Heart left ventricle (tissue), 16 donors: Measurements from ENCODE around the gene EPHA1. TPM values are rescaled to one million over a fixed set of nuclear protein-coding genes. Genes with fewer than 3 reads are reported as not detected.

Experiments
- ATAC-seq, 4 donors: fragments of 200-7000 bp; cut with Tn5 transposase; one replicate each; pipeline ENCODE4 v1.9.1; 2020 to 2022; ENCODE audit warnings: moderate library complexity in 4 of 4, mild to moderate bottlenecking in 3 of 4, moderate number of reproducible peaks in 1 of 4
- DNase-seq, 5 donors: peaks; one replicate each; pipeline ENCODE4 v3.0.0-alpha.2; 2020
- H3K27ac ChIP-seq, 12 donors: fragments of 200-600 bp; sonication (generic) in 4 of 12; one replicate each; pipeline versions ENCODE4 v1.5.0 to v1.8.0; 2016 to 2022; ENCODE audit warnings: mild to moderate bottlenecking in 2 of 12
- H3K27me3 ChIP-seq, 9 donors: fragments of 200-600 bp; sonication (generic) in 2 of 9; one replicate each; pipeline versions ENCODE4 v1.5.1 to v1.8.0; 2016 to 2022; ENCODE audit warnings: mild to moderate bottlenecking in 3 of 9
- H3K36me3 ChIP-seq, 9 donors: fragments of 200-600 bp; sonication (generic) in 2 of 9; one replicate each; pipeline versions ENCODE4 v1.5.0 to v1.8.0; 2018 to 2022; ENCODE audit warnings: mild to moderate bottlenecking in 2 of 9
- H3K4me1 ChIP-seq, 12 donors: fragments of 200-600 bp; sonication (generic) in 4 of 12; one replicate each; pipeline versions ENCODE4 v1.5.0 to v1.8.0; 2016 to 2022; ENCODE audit warnings: mild to moderate bottlenecking in 3 of 12
- H3K4me3 ChIP-seq, 12 donors: fragments of 200-600 bp; sonication (generic) in 4 of 12; one replicate each; pipeline versions ENCODE4 v1.5.0 to v1.8.0; 2017 to 2022; ENCODE audit warnings: mild to moderate bottlenecking in 9 of 12, moderate library complexity in 4 of 12
- H3K9me3 ChIP-seq, 12 donors: fragments of 200-600 bp; sonication (generic) in 4 of 12; one replicate each; pipeline versions ENCODE4 v1.5.0 to v1.8.0; 2016 to 2022; ENCODE audit warnings: mild to moderate bottlenecking in 1 of 12
- POLR2A ChIP-seq, 2 donors: fragments of 450-650 bp; IDR thresholded peaks; one replicate each; pipeline ENCODE4 v1.6.1; 2017; ENCODE audit warnings: antibody characterized with exemption in 2 of 2, mild to moderate bottlenecking in 2 of 2, moderate library complexity in 2 of 2
- WGBS, 4 donors: extraction: QIAGEN DNeasy Blood & Tissue Kit in 2 of 4; methylation state at CpG; one replicate each; pipeline versions ENCODE4 v1.1.5 to v1.1.7; 2013 to 2018; 5-methylcytosine and 5-hydroxymethylcytosine counted together
- intact Hi-C, 10 donors: fragments of 100-400 bp; cut with DNase I; formaldehyde crosslinking; loops; one replicate each; pipeline versions ENCODE4 v1.11.1 to v1.14.2; 2022
- polyA plus RNA-seq, 2 donors: library from polyadenylated mRNA; stranded (reverse); fragments of 200-250 nt; gene quantifications; one replicate each; pipeline ENCODE4 v1.2.3, GENCODE V29; 2013
- total RNA-seq, 9 donors: library from RNA; depleted of rRNA in 2 of 9; stranded (reverse); fragments of >200 nt in 2 of 9; fragmentation: NEBNext Ultra II Directional in 3 of 9; extraction: Animal tissue kit (Norgen Biotek cat#: 25700) in 3 of 9; gene quantifications; one replicate each; pipeline versions ENCODE4 v1.1.0 to v1.2.4, GENCODE V29; 2016 to 2023
- TF ChIP-seq, protein P1 (sequence below), 12 donors: fragments of 200-600 bp; sonication (generic) in 4 of 12; IDR thresholded peaks; one replicate each; pipeline versions ENCODE4 v1.5.0 to v1.8.0; 2018 to 2022; ENCODE audit warnings: antibody characterized with exemption in 12 of 12, mild to moderate bottlenecking in 5 of 12
- donor health status: ischemic (EF 13 %, LVEDD 7.1; RV severe dilation, severe dysfunction).
- donor health status: healthy with polysubstance abuse.
- donor health status: DM: no; HTN: yes; CAD: no.
- donor health status: DM: no; HTN: no; CAD: no.
- donor health status: ischemic (EF 25% LVEDD 6.9; RV normal size, moderate dysfunction).
- donor health status: ischemic (EF 25% LVEDD 5.7; RV mildly dilated, moderate dysfunction).
- donor health status: healthy.
- donor health status: DM: yes; HTN: yes; CAD: no.
- donor health status: ischemic (EF 35%, LVEDD 5.7; RV mildly dilated, moderate dysfunction).
- donor health status: nonischemic (EF 11% LVEDD 7.7; RV severe dilation, severe dysfunction).
- donor health status: DM: yes; HTN: yes; CAD: no.
- donor health status: PGD.
- donor health status: ischemic (EF 29% LVEDD 5.4; RV normal size, mild dysfunction).
- donor health status: nonischemic (EF 23%, LVEDD 6.1; RV moderate dilation, normal function).

Gene EPHA1
- total and polyA plus RNA-seq, 11 donors: 0.04 to 0.51 (median 0.27) TPM; not detected in 7

DNA sequence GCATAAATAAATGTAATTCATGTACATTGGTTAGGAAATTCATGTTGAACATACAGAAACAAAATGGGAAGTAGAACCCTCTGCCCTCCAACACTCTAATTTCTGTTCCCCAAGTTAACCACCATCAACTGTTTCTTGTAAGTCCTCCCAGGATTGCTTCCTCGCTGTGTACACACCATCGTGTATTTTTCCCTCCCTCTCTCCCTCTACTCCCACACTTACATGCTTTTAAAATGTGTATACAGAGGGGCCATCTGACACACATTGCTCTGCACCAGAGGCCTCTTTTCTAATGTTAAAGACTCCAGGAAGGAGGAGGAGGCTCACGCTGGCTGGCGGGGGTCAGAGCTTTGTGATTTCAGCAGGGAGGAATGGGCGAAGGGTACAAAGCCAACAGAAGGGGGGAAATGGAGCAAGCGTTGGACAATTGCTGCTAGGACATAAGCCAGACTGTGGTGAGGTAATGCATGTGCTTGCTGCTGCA is 1.9 kb upstream of the EPHA1 start:
- H3K9me3 ChIP-seq: no peaks in the 10 kb centered on the region
- TF ChIP-seq, protein P1, sequence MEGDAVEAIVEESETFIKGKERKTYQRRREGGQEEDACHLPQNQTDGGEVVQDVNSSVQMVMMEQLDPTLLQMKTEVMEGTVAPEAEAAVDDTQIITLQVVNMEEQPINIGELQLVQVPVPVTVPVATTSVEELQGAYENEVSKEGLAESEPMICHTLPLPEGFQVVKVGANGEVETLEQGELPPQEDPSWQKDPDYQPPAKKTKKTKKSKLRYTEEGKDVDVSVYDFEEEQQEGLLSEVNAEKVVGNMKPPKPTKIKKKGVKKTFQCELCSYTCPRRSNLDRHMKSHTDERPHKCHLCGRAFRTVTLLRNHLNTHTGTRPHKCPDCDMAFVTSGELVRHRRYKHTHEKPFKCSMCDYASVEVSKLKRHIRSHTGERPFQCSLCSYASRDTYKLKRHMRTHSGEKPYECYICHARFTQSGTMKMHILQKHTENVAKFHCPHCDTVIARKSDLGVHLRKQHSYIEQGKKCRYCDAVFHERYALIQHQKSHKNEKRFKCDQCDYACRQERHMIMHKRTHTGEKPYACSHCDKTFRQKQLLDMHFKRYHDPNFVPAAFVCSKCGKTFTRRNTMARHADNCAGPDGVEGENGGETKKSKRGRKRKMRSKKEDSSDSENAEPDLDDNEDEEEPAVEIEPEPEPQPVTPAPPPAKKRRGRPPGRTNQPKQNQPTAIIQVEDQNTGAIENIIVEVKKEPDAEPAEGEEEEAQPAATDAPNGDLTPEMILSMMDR (IDR thresholded peaks at IDR 0.05): no peak
- no peak for TF ChIP-seq POLR2A (IDR thresholded peaks at IDR 0.05)
- peak in 3 of 4 donors; percentile 39 to 69 (median 50) for ATAC-seq
- peaks cover 0 to 23% (median 0%) of the 10 kb centered on the region in 9 donors for H3K27me3 ChIP-seq
- 36 to 42% (median 40%) methylated on average over 6 of the region's 6 CpGs for WGBS, 4 donors
- peak overlapping the region in 1 of 12 donors; percentile 84 for H3K27ac ChIP-seq
- peak in 3 of 5 donors; percentile 31 to 51 (median 51) for DNase-seq
- H3K36me3 ChIP-seq: no peaks in the 10 kb centered on the region
- peaks cover 0 to 63% (median 15%) of the 10 kb centered on the region in 12 donors for H3K4me1 ChIP-seq
- H3K4me3 ChIP-seq: no peak overlapping the region
- intact Hi-C loops: loop anchor here in 7 of 10 donors (10.0 kb wide), 4 partner anchors 46 to 106 kb away; partner anchors contain the start of genes FAM131B (in 2 of the 7) and CLCN1 (in 1 of the 7)

GRCh38 chr7:143408252-143408685 is 387 bp downstream of the EPHA1 start:
- H3K36me3 ChIP-seq: no peaks in the 10 kb centered on the region
- no peak for ATAC-seq
- intact Hi-C loops: loop anchor here in 2 of 10 donors (2.0 to 5.0 kb wide), 2 partner anchors 27 to 161 kb away; partner anchors contain the start of gene ZYX (in 1 of the 2)
- H3K27me3 ChIP-seq: peaks cover 0 to 18% (median 0%) of the 10 kb centered on the region in 9 donors
- no peaks in the 10 kb centered on the region for H3K9me3 ChIP-seq
- peaks cover 0 to 60% (median 17%) of the 10 kb centered on the region in 12 donors for H3K4me1 ChIP-seq
- WGBS, 4 donors: 27 to 49% (median 35%) methylated on average over 14 to 20 of the region's 20 CpGs
- H3K27ac ChIP-seq: no peak overlapping the region
- DNase-seq: peak in 1 of 5 donors; percentile 18
- peak overlapping the region in 4 of 12 donors; percentile 19 to 53 (median 34) for H3K4me3 ChIP-seq
- TF ChIP-seq POLR2A (IDR thresholded peaks at IDR 0.05): no peak
- TF ChIP-seq, protein P1 (IDR thresholded peaks at IDR 0.05): no peak

GRCh38 chr7:143407287-143408251 is 1.1 kb downstream of the EPHA1 start:
- Histone ChIP-seq H3K9me3 (no peaks in the 10 kb centered on the region), H3K4me3 (peak overlapping the region in 1 of 12 donors; percentile 53), H3K36me3 (no peaks in the 10 kb centered on the region), H3K27ac (no peak overlapping the region), H3K27me3 (peaks cover 0 to 16% (median 0%) of the 10 kb centered on the region in 9 donors), H3K4me1 (peaks cover 0 to 52% (median 17%) of the 10 kb centered on the region in 12 donors)
- ATAC-seq (no peak), DNase-seq (no peak)
- WGBS, 4 donors: 50 to 71% (median 64%) methylated on average over 12 to 13 of the region's 13 CpGs
- no peak for TF ChIP-seq POLR2A (IDR thresholded peaks at IDR 0.05)
- TF ChIP-seq, protein P1 (IDR thresholded peaks at IDR 0.05): no peak
- intact Hi-C loops: loop anchor here in 3 of 10 donors (2.0 to 5.0 kb wide), 3 partner anchors 17 to 160 kb away; partner anchors contain the start of gene ZYX (in 1 of the 3)
